AG09319 (cell line): Measurements from ENCODE around the gene CHMP2A.

Experiments used
- DNase-seq: peaks from one replicate; pipeline ENCODE4 v3.0.0-alpha.2; 2010; ENCODE audit warnings: low read depth; ENCODE audit errors: extremely low read depth
- TF ChIP-seq, protein P1 (sequence below): IDR thresholded peaks from 2 replicates; pipeline ENCODE4 v1.5.1; 2011; ENCODE audit warnings: low read depth, mild to moderate bottlenecking, inconsistent platforms, low read length, moderate library complexity

The CHMP2A gene

DNA sequence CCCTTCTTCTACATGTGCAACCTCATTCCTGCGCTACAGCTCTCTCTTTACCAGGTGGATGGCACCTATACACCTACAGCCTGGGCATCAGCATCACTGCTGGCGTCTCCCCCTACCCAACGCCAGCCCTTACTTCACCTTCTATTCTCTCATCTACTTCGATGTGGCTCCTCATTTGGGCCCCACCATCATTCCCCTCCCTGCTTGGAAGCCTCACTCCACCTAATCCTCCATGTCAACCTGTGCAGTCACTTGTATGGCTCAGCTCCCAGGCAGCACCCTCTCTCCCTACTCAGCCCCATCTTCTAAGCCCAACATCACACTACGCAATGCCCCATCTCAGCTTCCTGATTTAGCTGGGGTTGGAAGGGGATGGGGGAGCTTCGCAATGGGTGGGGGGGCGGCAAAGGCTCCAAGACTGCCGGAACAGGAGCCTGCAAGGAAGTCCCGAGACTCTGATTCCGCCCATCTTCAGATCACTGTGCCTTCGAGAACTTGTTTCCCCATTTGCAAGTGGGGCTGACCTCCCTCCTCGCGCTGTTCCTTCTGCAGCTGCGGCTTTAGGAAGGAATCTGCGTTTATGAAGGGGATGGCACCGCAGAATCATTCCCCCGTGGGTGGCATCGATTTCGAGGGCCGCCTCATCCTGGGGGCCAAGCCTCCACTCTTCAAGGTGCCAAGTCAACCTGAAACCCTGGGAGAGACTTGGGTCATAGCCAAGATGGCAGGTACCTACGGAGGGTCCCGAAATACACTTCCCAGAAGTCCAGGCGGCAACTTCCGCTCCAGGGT lies 17.3 kb upstream of the CHMP2A start:
- DNase-seq, result no peak
- TF ChIP-seq, protein P1, sequence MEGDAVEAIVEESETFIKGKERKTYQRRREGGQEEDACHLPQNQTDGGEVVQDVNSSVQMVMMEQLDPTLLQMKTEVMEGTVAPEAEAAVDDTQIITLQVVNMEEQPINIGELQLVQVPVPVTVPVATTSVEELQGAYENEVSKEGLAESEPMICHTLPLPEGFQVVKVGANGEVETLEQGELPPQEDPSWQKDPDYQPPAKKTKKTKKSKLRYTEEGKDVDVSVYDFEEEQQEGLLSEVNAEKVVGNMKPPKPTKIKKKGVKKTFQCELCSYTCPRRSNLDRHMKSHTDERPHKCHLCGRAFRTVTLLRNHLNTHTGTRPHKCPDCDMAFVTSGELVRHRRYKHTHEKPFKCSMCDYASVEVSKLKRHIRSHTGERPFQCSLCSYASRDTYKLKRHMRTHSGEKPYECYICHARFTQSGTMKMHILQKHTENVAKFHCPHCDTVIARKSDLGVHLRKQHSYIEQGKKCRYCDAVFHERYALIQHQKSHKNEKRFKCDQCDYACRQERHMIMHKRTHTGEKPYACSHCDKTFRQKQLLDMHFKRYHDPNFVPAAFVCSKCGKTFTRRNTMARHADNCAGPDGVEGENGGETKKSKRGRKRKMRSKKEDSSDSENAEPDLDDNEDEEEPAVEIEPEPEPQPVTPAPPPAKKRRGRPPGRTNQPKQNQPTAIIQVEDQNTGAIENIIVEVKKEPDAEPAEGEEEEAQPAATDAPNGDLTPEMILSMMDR, result no peak

DNA sequence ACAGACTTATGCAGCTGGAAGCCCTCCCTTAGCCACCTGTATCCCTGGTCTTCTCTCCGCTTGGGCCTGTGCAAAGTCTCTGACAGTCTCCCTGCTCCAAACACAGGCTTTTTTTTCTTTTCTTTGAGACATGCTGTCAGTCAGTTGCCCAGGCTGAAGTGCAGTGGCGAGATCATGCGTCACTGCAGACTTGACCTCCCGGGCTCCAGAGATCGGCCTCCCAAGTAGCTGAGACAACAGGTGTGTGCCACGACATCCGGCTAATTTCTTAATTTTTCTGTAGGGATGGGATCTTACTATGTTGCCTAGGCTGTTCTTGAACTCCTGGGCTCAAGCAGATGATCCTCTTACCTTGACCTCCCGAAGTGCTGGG lies 16.7 kb upstream of the CHMP2A start:
- DNase-seq, result no peak
- TF ChIP-seq, protein P1, result no peak

DNA sequence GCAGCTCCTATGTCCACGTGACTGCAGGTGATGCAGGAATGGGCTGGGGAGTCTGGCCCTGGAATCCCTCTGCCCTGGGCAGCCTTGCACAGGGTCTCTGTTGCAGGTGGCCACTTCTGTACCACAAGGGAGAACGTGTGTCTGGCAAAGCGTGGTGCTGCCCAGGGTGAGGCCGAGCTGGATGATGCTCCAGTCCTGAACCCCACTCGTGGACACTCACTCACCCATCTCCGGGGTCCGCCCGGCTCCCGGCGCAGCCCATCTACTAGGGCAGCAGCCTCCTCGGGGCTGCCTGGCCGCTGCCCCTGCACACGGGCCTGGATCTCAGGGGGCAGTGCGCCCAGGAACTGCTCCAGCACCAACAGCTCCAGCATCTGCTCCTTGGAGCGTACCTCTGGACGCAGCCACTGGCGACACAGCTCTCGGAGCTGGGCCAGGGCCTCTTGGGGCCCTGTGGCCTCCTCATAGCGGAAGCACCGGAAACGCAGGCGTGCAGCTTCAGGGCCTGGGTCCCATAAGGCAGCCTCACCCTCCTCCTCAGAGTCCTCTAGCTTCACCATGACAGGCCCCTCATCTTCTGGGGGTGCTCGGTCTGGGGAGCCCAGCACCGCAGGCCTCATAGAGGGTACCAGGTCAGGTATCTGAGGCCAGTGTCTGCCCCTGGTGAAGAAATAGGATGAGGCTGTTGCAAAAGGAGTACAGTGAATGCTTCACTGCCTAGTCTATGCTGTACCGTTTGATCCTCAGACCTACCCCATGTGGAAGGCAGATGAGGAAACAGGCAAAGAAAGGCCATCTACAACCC lies 16.1 kb upstream of the CHMP2A start:
- TF ChIP-seq, protein P1, result no peak
- no peak for DNase-seq

DNA sequence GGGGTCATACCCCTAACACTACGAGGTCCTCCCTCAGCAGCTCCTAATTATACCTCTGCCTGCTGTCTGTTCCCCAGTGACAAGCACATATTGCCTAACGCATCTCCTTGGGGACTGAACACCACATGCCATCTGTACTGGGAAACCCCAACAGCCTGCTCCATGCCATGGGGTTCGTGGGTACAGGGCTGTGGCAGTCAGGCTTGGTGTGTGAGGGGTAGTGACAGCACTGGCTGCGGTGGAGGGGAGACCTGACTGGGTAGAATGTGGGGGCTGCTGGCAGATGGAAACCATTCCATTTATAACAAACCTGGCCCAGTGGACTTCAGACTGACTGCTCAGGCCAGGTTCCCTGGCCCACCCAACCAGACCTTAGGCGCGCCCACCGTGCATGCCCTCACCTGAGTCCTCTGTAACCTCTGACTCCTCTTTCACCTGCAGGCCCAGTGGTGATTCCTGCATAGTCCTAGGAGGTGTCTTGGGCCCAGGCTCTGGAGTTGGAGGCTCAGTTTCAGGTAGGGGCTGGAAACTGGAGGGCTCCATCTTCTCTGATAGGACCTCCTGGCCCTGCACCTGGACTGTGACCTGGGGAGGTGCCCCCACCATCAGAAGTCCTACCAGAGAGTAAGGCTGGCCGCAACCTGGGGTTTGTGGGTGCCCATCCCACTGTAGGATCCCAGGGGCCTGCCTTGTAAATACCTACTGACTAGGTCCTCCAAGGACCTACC lies 15.2 kb upstream of the CHMP2A start:
- DNase-seq, result no peak
- TF ChIP-seq, protein P1, result no peak

DNA sequence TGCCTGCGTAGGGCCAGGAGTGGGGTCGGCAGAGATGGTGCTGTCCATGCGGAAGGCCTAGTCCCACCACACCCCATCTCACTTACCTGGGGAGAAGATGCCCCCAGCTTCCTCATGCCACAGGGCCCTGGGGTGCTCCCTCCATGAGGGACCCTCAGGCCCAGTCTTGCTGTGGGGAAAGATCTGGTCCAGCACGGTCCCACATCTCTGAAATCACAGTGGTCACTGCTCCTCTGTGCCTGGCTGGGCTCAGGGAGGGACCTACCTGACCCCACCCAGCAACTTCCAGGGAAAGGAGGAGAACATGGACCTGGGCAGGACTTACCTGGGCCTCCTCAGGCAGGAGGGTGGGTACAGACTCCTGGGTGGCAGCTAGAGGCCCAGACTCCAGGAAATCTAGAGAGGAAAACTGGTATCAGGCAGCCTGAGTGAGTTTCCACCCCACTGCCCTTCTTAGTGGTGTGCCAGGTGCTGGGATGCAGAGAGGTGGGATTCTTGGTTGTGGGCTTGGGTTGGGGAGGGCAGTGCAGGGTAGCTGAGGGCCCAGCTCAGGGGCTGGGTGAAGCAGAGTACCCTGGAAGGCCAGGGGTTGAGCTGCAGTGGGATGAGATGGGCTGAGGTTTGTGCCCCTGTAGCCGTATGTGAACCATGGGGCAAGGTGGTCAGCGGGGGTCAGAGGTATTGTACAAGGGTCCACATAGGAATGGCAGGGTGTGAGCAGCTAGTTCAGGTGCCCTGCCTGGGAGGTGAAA lies 14.5 kb upstream of the CHMP2A start:
- no peak for DNase-seq
- TF ChIP-seq, protein P1, result no peak

DNA sequence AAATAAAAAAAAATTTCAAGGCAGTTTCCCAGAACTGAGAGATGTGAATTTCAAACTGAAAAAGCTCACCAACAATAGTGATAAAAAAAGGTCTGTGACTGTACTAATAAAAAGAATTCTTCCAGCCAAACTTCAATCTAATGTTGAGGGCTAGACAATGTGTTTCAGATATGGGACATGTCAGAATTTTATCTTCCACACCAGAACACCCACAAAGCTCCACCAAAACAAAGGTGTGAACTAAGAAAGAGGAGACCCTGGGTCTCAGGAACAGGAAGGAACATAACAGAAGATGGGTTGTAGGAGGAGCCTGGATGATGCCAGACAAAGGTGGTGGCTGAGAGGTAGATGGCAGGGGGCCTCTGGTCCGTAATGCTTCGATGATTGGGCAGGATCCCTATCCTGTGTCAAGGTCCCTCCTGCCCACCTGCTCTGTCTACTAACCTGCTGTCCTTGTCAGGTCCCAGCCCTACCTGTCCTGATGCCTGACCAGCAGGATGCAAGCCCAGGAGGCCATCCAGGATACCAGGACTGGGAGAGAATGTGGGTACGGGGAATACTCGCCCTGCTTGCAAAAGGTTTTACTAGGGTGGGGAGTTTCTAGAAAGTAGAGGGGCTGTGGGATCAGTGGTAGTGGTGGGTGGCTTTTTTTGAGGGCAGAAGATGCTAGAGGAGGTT lies 13.7 kb upstream of the CHMP2A start:
- no peak for DNase-seq
- TF ChIP-seq, protein P1, result no peak
